Loucy (cell line): ENCODE data around the gene ARID1B.

ENCODE experiments used
- EZH2phosphoT487 ChIP-seq: fragments of 200-600 bp; IDR thresholded peaks from 2 replicates; pipeline ENCODE4 v1.6.1; 2018; ENCODE audit warnings: antibody characterized with exemption, mild to moderate bottlenecking, moderate library complexity, borderline replicate concordance
- TF ChIP-seq, protein P1 (sequence below): fragments of 200-600 bp; sonication (generic); conservative IDR thresholded peaks from 2 replicates; pipeline ENCODE4 v1.5.1; 2014; ENCODE audit warnings: mild to moderate bottlenecking, antibody characterized with exemption, low read length

DNA sequence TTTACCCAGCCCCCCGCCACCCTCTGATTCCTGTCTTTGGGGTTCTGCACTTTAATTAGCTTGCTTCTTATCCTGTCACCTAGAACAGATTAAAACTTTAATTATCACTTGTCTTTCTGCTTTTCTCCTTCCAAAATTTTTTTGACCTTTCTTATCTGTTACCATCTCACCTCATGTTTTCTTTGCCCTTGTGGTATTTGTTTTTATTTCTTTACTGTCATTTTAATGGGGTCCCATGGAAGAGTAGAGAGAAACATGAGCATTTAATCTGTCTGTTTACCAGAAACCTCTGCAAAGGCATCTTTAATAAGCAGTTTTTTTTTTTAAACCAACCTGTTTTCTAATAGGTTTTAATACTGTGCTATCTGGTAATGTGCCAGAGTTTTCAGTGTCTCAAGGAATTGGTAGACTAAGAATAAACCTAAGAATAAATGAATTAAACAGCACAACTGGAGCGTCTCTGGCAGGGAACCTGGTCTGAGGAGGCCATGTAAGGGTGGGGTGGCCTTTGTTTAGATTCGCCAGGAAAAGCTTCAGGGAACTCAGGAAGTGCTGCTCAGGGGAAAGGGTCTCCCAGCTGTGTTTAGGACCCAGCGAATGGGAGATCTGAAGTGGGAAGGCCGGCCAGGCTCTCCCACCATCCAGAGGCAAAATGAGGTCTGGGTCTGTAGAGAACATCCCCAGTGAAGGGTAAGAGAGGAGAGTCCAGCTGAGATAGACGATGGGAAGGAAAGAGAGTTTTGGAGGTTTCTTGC lies 69.8 kb downstream of the ARID1B start:
- TF ChIP-seq, protein P1, sequence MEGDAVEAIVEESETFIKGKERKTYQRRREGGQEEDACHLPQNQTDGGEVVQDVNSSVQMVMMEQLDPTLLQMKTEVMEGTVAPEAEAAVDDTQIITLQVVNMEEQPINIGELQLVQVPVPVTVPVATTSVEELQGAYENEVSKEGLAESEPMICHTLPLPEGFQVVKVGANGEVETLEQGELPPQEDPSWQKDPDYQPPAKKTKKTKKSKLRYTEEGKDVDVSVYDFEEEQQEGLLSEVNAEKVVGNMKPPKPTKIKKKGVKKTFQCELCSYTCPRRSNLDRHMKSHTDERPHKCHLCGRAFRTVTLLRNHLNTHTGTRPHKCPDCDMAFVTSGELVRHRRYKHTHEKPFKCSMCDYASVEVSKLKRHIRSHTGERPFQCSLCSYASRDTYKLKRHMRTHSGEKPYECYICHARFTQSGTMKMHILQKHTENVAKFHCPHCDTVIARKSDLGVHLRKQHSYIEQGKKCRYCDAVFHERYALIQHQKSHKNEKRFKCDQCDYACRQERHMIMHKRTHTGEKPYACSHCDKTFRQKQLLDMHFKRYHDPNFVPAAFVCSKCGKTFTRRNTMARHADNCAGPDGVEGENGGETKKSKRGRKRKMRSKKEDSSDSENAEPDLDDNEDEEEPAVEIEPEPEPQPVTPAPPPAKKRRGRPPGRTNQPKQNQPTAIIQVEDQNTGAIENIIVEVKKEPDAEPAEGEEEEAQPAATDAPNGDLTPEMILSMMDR, result no peak
- TF ChIP-seq EZH2phosphoT487, result no peak
